HG03432 (cell line): Measurements from ENCODE around the gene ICOSLG.
"Not testable (repeated sequence)": the region's sequence is repeated elsewhere in the genome, so short reads cannot be mapped to it uniquely, and the experiment has no call there.

Source experiments
- ATAC-seq: cut with Tn5 transposase; IDR thresholded peaks from one replicate; pipeline ENCODE4 v1.9.1; 2021; ENCODE audit warnings: mild to moderate bottlenecking, moderate library complexity; ENCODE audit not compliant: unreplicated experiment

The ICOSLG gene

GRCh38 chr21:44265734-44266270 lies 25.1 kb upstream of the ICOSLG start:
- no peak for ATAC-seq

DNA sequence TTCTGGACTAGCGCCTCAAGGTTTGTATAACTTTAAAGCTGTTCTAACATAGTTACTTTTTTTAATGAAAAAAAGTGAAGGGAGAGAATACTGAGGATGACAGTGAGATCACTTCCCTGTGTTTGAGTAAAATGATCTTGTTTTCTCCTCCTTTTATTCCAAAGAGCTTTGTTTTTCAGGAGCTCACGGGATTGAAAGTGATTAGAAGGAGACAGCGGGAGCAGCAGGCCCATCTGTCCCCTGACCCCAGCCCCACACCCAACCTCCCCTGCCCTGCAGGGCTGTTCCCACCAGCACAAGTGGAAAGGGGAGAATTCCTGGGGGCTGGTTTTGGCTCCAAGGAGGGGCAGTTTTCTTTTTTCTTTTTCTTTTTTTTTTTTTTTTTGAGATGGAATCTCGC lies 23.0 kb upstream of the ICOSLG start:
- ATAC-seq = no peak

- no peak for ATAC-seq
Measured at GRCh38 chr21:44263221-44263760, 22.5 kb upstream of the ICOSLG start.

DNA sequence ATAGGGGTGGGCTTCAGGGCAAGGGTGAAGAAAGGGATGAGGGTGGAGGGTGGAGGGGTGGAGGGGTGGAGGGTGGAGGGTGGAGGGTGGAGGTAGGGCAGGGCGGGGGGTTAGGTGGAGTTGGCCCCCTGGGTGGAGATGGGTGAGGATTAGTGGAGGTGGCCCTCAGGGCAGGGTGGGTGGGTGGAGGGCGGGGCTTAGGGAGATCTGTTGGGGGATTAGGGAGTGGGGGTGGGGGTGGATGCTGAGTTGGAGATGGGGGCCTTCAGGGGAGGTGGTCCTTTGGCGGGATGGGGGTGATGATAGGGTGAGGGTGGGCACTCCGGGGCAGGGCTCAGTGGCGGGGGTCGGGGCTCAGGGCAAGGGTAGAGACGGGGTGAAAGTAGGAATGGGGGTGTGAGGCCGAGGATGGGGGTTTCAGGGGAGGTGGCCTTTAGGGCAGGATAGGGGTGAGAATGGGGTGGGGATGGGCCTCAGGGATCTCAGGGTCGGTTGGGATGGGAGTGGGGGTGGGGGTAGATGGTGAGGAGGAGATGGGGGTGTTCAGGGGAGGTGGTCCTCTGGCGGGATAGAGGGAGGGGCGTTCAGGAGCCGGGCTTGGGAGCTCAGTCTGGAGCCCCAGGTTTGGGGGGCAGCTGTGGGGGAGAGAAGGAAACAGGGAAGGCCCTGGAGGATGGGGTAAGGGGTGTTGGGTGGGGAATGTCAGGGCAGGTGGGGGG lies 21.8 kb upstream of the ICOSLG start:
- ATAC-seq = no peak

GRCh38 chr21:44261675-44262295 lies 21.0 kb upstream of the ICOSLG start, which contains the start of gene DNMT3L:
Gene DNMT3L, minus strand, starts transcription at chr21:44261897. Its CDS starts 638 bp downstream, at chr21:44261259.
- ATAC-seq = no peak

GRCh38 chr21:44260791-44261631 lies 20.3 kb upstream of the ICOSLG start:
- ATAC-seq = no peak

- no peak for ATAC-seq
Measured at GRCh38 chr21:44260066-44260465, 19.3 kb upstream of the ICOSLG start.

- no peak for ATAC-seq
Measured at GRCh38 chr21:44259082-44259705, 18.5 kb upstream of the ICOSLG start.

- ATAC-seq = no peak
Measured at GRCh38 chr21:44258056-44258725, 17.4 kb upstream of the ICOSLG start.

DNA sequence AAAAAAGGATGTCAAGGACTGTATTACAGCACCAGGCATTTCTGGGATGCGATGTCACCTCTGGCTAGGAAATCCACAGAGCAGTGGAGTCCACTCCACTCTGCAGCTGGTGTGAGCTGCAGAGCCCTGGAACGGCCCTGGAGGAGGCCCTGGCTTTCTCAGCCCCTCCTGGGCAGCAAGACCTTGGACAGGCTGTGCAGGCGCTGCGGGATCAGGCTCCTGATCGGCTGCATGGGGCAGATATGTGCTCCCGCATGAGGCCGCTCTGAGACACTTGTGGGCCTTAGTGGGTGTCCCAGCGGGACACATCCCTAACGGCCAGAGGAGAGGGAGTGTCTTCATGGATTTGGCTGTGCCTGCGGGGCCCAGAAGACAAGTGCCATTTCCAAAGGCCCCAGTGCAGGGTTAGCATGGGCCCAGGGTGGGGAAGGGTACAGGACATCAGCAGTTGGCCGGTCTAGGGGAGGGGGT lies 14.8 kb upstream of the ICOSLG start:
- ATAC-seq = no peak

DNA sequence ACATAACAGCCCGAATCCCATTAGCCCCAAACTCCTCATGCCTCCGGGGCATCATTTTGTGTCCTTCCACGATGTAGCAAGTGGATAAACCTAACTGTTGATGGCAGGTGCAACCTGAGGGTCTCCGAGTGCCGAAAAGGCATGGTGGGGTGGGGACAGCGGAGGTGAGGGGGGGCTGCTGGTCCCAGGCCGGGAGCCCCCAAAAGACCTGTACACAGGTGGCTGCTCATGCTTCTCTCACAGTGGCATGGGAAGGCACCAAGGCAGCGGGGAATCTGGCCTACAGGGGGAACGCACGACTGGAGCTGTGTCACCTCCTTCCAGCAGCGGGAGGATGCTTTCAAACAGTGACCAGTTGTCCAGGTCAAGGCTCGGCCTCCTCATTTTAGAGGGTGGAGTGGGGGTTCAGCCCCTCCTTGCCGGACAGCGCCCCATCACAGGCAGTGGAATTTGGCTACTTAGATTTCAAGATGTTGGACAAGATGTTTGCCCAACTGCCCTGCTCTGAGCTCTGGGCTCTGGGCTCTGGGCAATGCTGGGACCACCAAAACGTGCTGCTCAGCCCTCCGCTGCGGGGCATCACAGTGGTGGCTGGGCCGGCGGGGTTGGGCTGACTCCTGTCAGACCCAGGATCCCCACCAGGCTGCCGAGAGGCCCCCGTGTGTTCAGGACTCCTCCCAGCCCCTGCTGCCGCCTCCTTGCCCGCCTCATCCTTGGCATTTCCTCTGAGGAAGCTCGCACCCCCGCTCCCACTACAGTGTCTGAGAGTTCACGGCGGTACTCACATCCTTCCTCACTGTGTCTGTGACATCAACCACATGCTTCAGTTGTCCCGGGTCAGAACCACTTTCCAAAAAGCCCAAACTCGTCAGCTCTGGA lies 13.3 kb upstream of the ICOSLG start:
- ATAC-seq = no peak

- not testable (repeated sequence) for ATAC-seq
Measured at GRCh38 chr21:44249204-44250037, 8.7 kb upstream of the ICOSLG start.

DNA sequence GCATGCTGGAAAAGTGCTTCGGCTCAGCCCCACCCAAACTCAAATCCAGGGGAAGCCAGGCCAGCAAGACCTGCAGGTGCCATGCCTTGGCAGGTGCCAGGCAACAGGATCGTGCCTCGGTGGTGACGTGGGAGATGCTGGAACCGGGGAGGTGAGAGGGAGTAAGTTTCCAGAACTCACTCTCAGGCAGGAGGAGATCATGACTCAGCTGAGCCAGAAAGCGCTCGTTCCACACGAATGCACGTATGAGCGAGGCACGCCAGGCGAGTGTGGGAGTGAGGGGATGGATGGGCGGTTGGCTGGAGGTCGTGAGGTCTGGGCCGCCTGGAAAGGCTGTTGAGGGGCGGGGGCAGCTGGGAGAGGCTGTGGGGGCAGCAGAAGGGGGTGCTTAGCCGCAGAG lies 7.2 kb upstream of the ICOSLG start:
- not testable (repeated sequence) for ATAC-seq

GRCh38 chr21:44243980-44244379 lies 3.2 kb upstream of the ICOSLG start:
- peak; percentile 46 for ATAC-seq

DNA sequence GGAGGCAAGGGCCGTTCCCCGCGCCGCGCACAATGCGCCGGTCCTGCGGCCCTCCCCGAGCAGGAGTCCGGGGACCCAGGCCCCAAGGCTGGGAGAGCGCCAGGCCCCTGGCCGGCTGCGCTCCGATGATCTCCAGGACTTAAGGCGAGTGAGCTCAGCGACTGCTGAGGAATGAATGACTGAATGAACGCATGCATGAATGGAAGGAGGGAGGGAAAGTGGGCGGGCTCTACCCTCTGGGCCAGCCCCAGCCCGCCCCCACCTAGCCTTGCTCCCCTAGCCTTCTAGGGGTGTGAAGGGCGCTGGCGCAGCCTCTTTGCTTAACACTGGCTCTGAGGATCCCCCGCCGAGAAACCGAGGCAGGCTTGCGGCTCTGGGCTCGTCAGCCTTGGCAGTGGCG lies 538 bp upstream of the ICOSLG start:
- ATAC-seq = peak; percentile 42

GRCh38 chr21:44240353-44240752 lies 390 bp downstream of the ICOSLG start:
- ATAC-seq = peak; percentile 17

GRCh38 chr21:44229561-44229960 lies 11.2 kb downstream of the ICOSLG start:
- not testable (repeated sequence) for ATAC-seq

DNA sequence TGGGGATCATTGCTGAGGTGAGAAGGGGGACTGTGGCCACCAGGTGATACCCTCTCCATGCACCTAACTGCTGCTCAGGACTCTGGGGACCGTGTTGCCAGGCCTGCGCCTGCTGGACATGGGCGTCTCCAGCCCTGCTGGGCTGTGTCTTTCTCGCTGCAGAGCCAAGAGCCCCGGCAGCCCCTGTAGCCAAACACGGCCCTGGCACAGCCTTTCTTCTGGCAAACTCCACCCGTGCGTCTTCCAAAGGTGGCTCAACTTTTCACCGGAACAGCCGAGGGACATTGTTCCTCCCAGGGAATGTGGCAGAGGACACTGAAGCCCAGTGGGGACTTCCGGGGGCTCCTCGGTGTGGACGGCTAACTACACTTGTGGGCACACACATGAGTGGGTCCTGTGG lies 12.6 kb downstream of the ICOSLG start:
- ATAC-seq = not testable (repeated sequence)
